Natural killer cell treated with Interleukin-12 subunit alpha and Interleukin-12 subunit beta and Interleukin-15 and Interleukin-18, amount 100 ng/mL, for 72 hours (primary cell): ENCODE results near the gene KCNAB2. TPM values are rescaled to one million over a fixed set of nuclear protein-coding genes. Genes with fewer than 3 reads are reported as not detected.

ENCODE experiments used
- ATAC-seq, 2 donors: fragments of 150-1000 bp; cut with Tn5 transposase in 1 of 2; sonication (Bioruptor Pico), chemical (Tn5 transposase) in 1 of 2; 2 replicates each; pipeline ENCODE4 v1.10.0; 2021
- DNase-seq: peaks from one replicate; pipeline ENCODE4 v3.0.0; 2022; ENCODE audit warnings: low spot score
- H3K27ac Mint-ChIP-seq, 2 donors: 1 replicate in 1 of 2; 2 replicates in 1 of 2; pipeline ENCODE4 v1.8.0; 2022; ENCODE audit warnings: mixed read lengths in 2 of 2, mild to moderate bottlenecking in 1 of 2, moderate library complexity in 1 of 2
- H3K27me3 Mint-ChIP-seq, 2 donors: 1 replicate in 1 of 2; 2 replicates in 1 of 2; pipeline ENCODE4 v1.8.0; 2022; ENCODE audit warnings: mixed read lengths in 2 of 2
- H3K36me3 Mint-ChIP-seq: one replicate; pipeline ENCODE4 v1.8.0; 2022; ENCODE audit warnings: mixed read lengths
- H3K4me1 Mint-ChIP-seq, 2 donors: 1 replicate in 1 of 2; 2 replicates in 1 of 2; pipeline ENCODE4 v1.8.0; 2022; ENCODE audit warnings: low read depth in 2 of 2, mixed read lengths in 2 of 2, mild to moderate bottlenecking in 1 of 2
- H3K4me3 Mint-ChIP-seq: one replicate; pipeline ENCODE4 v1.8.0; 2022; ENCODE audit warnings: mixed read lengths
- H3K9me3 Mint-ChIP-seq: 2 replicates; pipeline ENCODE4 v1.8.0; 2022; ENCODE audit warnings: mixed read lengths
- total RNA-seq, 2 donors: library from RNA; stranded (reverse); gene quantifications; one replicate each; pipeline ENCODE4 v1.2.3, GENCODE V29; 2022

Gene KCNAB2
- total RNA-seq, 2 donors from 2014 or later: 157 to 360 TPM

GRCh38 chr1:6077506-6077905 is 31.8 kb downstream of the KCNAB2 start:
- H3K4me1 Mint-ChIP-seq: peaks cover 10 to 14% of the 10 kb centered on the region in 2 donors
- no peak for DNase-seq
- no peaks in the 10 kb centered on the region for H3K9me3 Mint-ChIP-seq
- no peaks in the 10 kb centered on the region for H3K27me3 Mint-ChIP-seq
- H3K27ac Mint-ChIP-seq: no peak overlapping the region
- H3K36me3 Mint-ChIP-seq: no peaks in the 10 kb centered on the region
- ATAC-seq: no peak
- H3K4me3 Mint-ChIP-seq: no peak overlapping the region

GRCh38 chr1:6077919-6078318 is 32.2 kb downstream of the KCNAB2 start:
- peaks cover 10 to 14% of the 10 kb centered on the region in 2 donors for H3K4me1 Mint-ChIP-seq
- ATAC-seq (no peak), DNase-seq (no peak)
- H3K27me3 Mint-ChIP-seq: no peaks in the 10 kb centered on the region
- H3K27ac Mint-ChIP-seq: peak overlapping the region in 1 of 2 donors; percentile 51
- no peaks in the 10 kb centered on the region for H3K9me3 Mint-ChIP-seq
- no peaks in the 10 kb centered on the region for H3K36me3 Mint-ChIP-seq
- no peak overlapping the region for H3K4me3 Mint-ChIP-seq

GRCh38 chr1:6080469-6080868 is 34.8 kb downstream of the KCNAB2 start:
- H3K4me3 Mint-ChIP-seq: no peak overlapping the region
- no peaks in the 10 kb centered on the region for H3K27me3 Mint-ChIP-seq
- H3K27ac Mint-ChIP-seq: no peak overlapping the region
- H3K36me3 Mint-ChIP-seq: no peaks in the 10 kb centered on the region
- DNase-seq (no peak), ATAC-seq (no peak)
- no peaks in the 10 kb centered on the region for H3K9me3 Mint-ChIP-seq
- peaks cover 4 to 14% of the 10 kb centered on the region in 2 donors for H3K4me1 Mint-ChIP-seq

- Mint-ChIP-seq H3K9me3 (no peaks in the 10 kb centered on the region), H3K36me3 (no peaks in the 10 kb centered on the region), H3K4me3 (no peak overlapping the region), H3K27ac (no peak overlapping the region), H3K27me3 (no peaks in the 10 kb centered on the region), H3K4me1 (peaks cover 0 to 11% of the 10 kb centered on the region in 2 donors)
- DNase-seq (no peak), ATAC-seq (no peak)
Measured at GRCh38 chr1:6081901-6082300, 36.2 kb downstream of the KCNAB2 start.

- Mint-ChIP-seq H3K4me1 (peaks cover 0 to 8% of the 10 kb centered on the region in 2 donors), H3K4me3 (no peak overlapping the region), H3K36me3 (no peaks in the 10 kb centered on the region), H3K9me3 (no peaks in the 10 kb centered on the region), H3K27me3 (no peaks in the 10 kb centered on the region), H3K27ac (no peak overlapping the region)
- ATAC-seq (no peak), DNase-seq (no peak)
Measured at GRCh38 chr1:6082430-6082971, 36.8 kb downstream of the KCNAB2 start.

- peaks cover 0 to 4% of the 10 kb centered on the region in 2 donors for H3K4me1 Mint-ChIP-seq
- H3K27ac Mint-ChIP-seq: peak overlapping the region in 1 of 2 donors; percentile 12
- no peaks in the 10 kb centered on the region for H3K9me3 Mint-ChIP-seq
- no peak for DNase-seq
- no peak for ATAC-seq
- H3K36me3 Mint-ChIP-seq: no peaks in the 10 kb centered on the region
- no peak overlapping the region for H3K4me3 Mint-ChIP-seq
- no peaks in the 10 kb centered on the region for H3K27me3 Mint-ChIP-seq
Measured at GRCh38 chr1:6083385-6083784, 37.7 kb downstream of the KCNAB2 start.

- peak overlapping the region in 1 of 2 donors; percentile 12 for H3K27ac Mint-ChIP-seq
- H3K36me3 Mint-ChIP-seq: no peaks in the 10 kb centered on the region
- H3K4me1 Mint-ChIP-seq: no peaks in the 10 kb centered on the region
- DNase-seq: no peak
- no peaks in the 10 kb centered on the region for H3K27me3 Mint-ChIP-seq
- no peaks in the 10 kb centered on the region for H3K9me3 Mint-ChIP-seq
- H3K4me3 Mint-ChIP-seq: no peak overlapping the region
- no peak for ATAC-seq
Measured at GRCh38 chr1:6083801-6084446, 38.2 kb downstream of the KCNAB2 start.

- DNase-seq: no peak
- Mint-ChIP-seq H3K27me3 (no peaks in the 10 kb centered on the region), H3K4me3 (no peak overlapping the region), H3K9me3 (no peaks in the 10 kb centered on the region), H3K27ac (no peak overlapping the region), H3K36me3 (no peaks in the 10 kb centered on the region), H3K4me1 (no peaks in the 10 kb centered on the region)
- no peak for ATAC-seq
Measured at GRCh38 chr1:6084781-6085495, 39.2 kb downstream of the KCNAB2 start.

GRCh38 chr1:6085666-6086065 is 40.0 kb downstream of the KCNAB2 start:
- no peaks in the 10 kb centered on the region for H3K27me3 Mint-ChIP-seq
- ATAC-seq (no peak), DNase-seq (no peak)
- H3K9me3 Mint-ChIP-seq: no peaks in the 10 kb centered on the region
- no peak overlapping the region for H3K27ac Mint-ChIP-seq
- no peak overlapping the region for H3K4me3 Mint-ChIP-seq
- no peaks in the 10 kb centered on the region for H3K4me1 Mint-ChIP-seq
- H3K36me3 Mint-ChIP-seq: no peaks in the 10 kb centered on the region

GRCh38 chr1:6086358-6086757 is 40.7 kb downstream of the KCNAB2 start:
- Mint-ChIP-seq H3K27me3 (no peaks in the 10 kb centered on the region), H3K27ac (no peak overlapping the region), H3K4me1 (no peaks in the 10 kb centered on the region), H3K9me3 (no peaks in the 10 kb centered on the region), H3K36me3 (no peaks in the 10 kb centered on the region), H3K4me3 (no peak overlapping the region)
- DNase-seq: no peak
- no peak for ATAC-seq

GRCh38 chr1:6086762-6087376 is 41.2 kb downstream of the KCNAB2 start:
- H3K27ac Mint-ChIP-seq: peak overlapping the region in 1 of 2 donors; percentile 31
- no peak for DNase-seq

GRCh38 chr1:6087377-6087772 is 41.7 kb downstream of the KCNAB2 start:
- no peak overlapping the region for H3K4me3 Mint-ChIP-seq
- no peaks in the 10 kb centered on the region for H3K27me3 Mint-ChIP-seq
- H3K27ac Mint-ChIP-seq: peak overlapping the region in 1 of 2 donors; percentile 31
- no peak for DNase-seq
- no peaks in the 10 kb centered on the region for H3K36me3 Mint-ChIP-seq
- ATAC-seq: no peak
- no peaks in the 10 kb centered on the region for H3K4me1 Mint-ChIP-seq
- no peaks in the 10 kb centered on the region for H3K9me3 Mint-ChIP-seq

More at GRCh38 chr1:6086762-6087376, 41.2 kb downstream of the KCNAB2 start:
- no peaks in the 10 kb centered on the region for H3K9me3 Mint-ChIP-seq
- no peak for ATAC-seq
- H3K27me3 Mint-ChIP-seq: no peaks in the 10 kb centered on the region
- H3K4me1 Mint-ChIP-seq: no peaks in the 10 kb centered on the region
- H3K4me3 Mint-ChIP-seq: no peak overlapping the region
- no peaks in the 10 kb centered on the region for H3K36me3 Mint-ChIP-seq

- no peaks in the 10 kb centered on the region for H3K36me3 Mint-ChIP-seq
- DNase-seq: no peak
- no peaks in the 10 kb centered on the region for H3K27me3 Mint-ChIP-seq
- H3K9me3 Mint-ChIP-seq: no peaks in the 10 kb centered on the region
- H3K4me1 Mint-ChIP-seq: no peaks in the 10 kb centered on the region
- ATAC-seq: no peak
- H3K27ac Mint-ChIP-seq: no peak overlapping the region
- H3K4me3 Mint-ChIP-seq: no peak overlapping the region
Measured at GRCh38 chr1:6087958-6088357, 42.3 kb downstream of the KCNAB2 start.

- Mint-ChIP-seq H3K27ac (no peak overlapping the region), H3K4me3 (no peak overlapping the region), H3K4me1 (no peaks in the 10 kb centered on the region), H3K27me3 (no peaks in the 10 kb centered on the region), H3K36me3 (no peaks in the 10 kb centered on the region), H3K9me3 (no peaks in the 10 kb centered on the region)
- no peak for ATAC-seq
- no peak for DNase-seq
Measured at GRCh38 chr1:6088956-6089355, 43.3 kb downstream of the KCNAB2 start.
